DOHH2 (cell line): ENCODE results near the gene ERC2.

Source experiments
- H3F3A ChIP-seq: fragments of 200-600 bp; sonication (generic), shearing (Covaris generic); 2 replicates; pipeline ENCODE4 v1.6.0; 2016; ENCODE audit warnings: antibody characterized with exemption, mild to moderate bottlenecking; ENCODE audit not compliant: control insufficient read depth, insufficient read depth
- H3K27ac ChIP-seq: fragments of 200-600 bp; sonication (generic); 2 replicates; pipeline ENCODE4 v1.5.1; 2014; ENCODE audit warnings: low read depth, mild to moderate bottlenecking, low read length, moderate library complexity
- H3K27me3 ChIP-seq: fragments of 200-600 bp; sonication (generic); 2 replicates; pipeline ENCODE4 v1.6.1; 2014; ENCODE audit warnings: mild to moderate bottlenecking, low read length, mixed read lengths; ENCODE audit not compliant: control insufficient read depth
- H3K36me3 ChIP-seq: fragments of 200-600 bp; sonication (generic); 2 replicates; pipeline ENCODE4 v1.6.1; 2014; ENCODE audit warnings: mild to moderate bottlenecking, low read length, moderate library complexity, mixed read lengths; ENCODE audit not compliant: control insufficient read depth
- H3K4me1 ChIP-seq: fragments of 200-600 bp; sonication (generic); 2 replicates; pipeline ENCODE4 v1.6.1; 2014; ENCODE audit warnings: mild to moderate bottlenecking, low read length, mixed read lengths; ENCODE audit not compliant: control insufficient read depth
- H3K4me2 ChIP-seq: fragments of 200-600 bp; sonication (generic); 2 replicates; pipeline ENCODE4 v1.6.0; 2014; ENCODE audit warnings: mild to moderate bottlenecking, low read length, moderate library complexity
- H3K4me3 ChIP-seq: fragments of 200-600 bp; sonication (generic); 2 replicates; pipeline ENCODE4 v1.5.1; 2014; ENCODE audit warnings: mild to moderate bottlenecking, low read length, mixed read lengths
- H3K79me2 ChIP-seq: fragments of 200-600 bp; sonication (generic); 2 replicates; pipeline ENCODE4 v1.6.1; 2014; ENCODE audit warnings: mild to moderate bottlenecking, low read length, mixed read lengths; ENCODE audit not compliant: control insufficient read depth
- H3K9me2 ChIP-seq: fragments of 200-600 bp; sonication (generic); replicated peaks from 2 replicates; pipeline ENCODE4 v1.6.1; 2014; ENCODE audit warnings: mild to moderate bottlenecking, low read length, mixed read lengths; ENCODE audit not compliant: control insufficient read depth
- H3K9me3 ChIP-seq: fragments of 200-600 bp; sonication (generic); 2 replicates; pipeline ENCODE4 v1.6.1; 2014; ENCODE audit warnings: antibody characterized with exemption, low read length, mixed read lengths; ENCODE audit not compliant: control insufficient read depth, insufficient read depth
- H4K20me1 ChIP-seq: fragments of 200-600 bp; sonication (generic); 2 replicates; pipeline ENCODE4 v1.6.0; 2014; ENCODE audit warnings: low read depth, mild to moderate bottlenecking, antibody characterized with exemption, low read length, moderate library complexity; ENCODE audit not compliant: control insufficient read depth, insufficient read depth
- EZH2phosphoT487 ChIP-seq: fragments of 200-600 bp; sonication (generic); IDR thresholded peaks from 2 replicates; pipeline ENCODE4 v1.6.1; 2017; ENCODE audit warnings: borderline replicate concordance, mild to moderate bottlenecking, antibody characterized with exemption, low read length, moderate library complexity, mixed read lengths
- TF ChIP-seq, protein P1 (sequence below): fragments of 200-600 bp; sonication (generic); IDR thresholded peaks from one replicate; pipeline ENCODE4 v1.5.1; 2014; ENCODE audit warnings: antibody characterized with exemption, mild to moderate bottlenecking, low read depth, low read length; ENCODE audit not compliant: poor library complexity, severe bottlenecking

Gene ERC2

GRCh38 chr3:56316944-56317343 is 151.3 kb downstream of the ERC2 start:
- peaks cover 11% of the 10 kb centered on the region for H3K4me1 ChIP-seq
- TF ChIP-seq, protein P1, sequence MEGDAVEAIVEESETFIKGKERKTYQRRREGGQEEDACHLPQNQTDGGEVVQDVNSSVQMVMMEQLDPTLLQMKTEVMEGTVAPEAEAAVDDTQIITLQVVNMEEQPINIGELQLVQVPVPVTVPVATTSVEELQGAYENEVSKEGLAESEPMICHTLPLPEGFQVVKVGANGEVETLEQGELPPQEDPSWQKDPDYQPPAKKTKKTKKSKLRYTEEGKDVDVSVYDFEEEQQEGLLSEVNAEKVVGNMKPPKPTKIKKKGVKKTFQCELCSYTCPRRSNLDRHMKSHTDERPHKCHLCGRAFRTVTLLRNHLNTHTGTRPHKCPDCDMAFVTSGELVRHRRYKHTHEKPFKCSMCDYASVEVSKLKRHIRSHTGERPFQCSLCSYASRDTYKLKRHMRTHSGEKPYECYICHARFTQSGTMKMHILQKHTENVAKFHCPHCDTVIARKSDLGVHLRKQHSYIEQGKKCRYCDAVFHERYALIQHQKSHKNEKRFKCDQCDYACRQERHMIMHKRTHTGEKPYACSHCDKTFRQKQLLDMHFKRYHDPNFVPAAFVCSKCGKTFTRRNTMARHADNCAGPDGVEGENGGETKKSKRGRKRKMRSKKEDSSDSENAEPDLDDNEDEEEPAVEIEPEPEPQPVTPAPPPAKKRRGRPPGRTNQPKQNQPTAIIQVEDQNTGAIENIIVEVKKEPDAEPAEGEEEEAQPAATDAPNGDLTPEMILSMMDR: no peak
- no peak for TF ChIP-seq EZH2phosphoT487
- no peak overlapping the region for H3K4me3 ChIP-seq
- H3K9me2 ChIP-seq: no peaks in the 10 kb centered on the region
- H3K79me2 ChIP-seq: no peaks in the 10 kb centered on the region
- H3K27ac ChIP-seq: no peak overlapping the region
- H3K4me2 ChIP-seq: no peak overlapping the region
- no peaks in the 10 kb centered on the region for H4K20me1 ChIP-seq
- H3K36me3 ChIP-seq: no peaks in the 10 kb centered on the region
- no peaks in the 10 kb centered on the region for H3F3A ChIP-seq
- H3K27me3 ChIP-seq: 0 out of 2 replicates have a peak, but pooled peaks cover 4% of the 10 kb centered on the region
- no peaks in the 10 kb centered on the region for H3K9me3 ChIP-seq

- H3K36me3 ChIP-seq: no peaks in the 10 kb centered on the region
- 0 out of 2 replicates have a peak, but pooled peaks cover 3% of the 10 kb centered on the region for H3K27me3 ChIP-seq
- no peaks in the 10 kb centered on the region for H3K79me2 ChIP-seq
- H3K4me2 ChIP-seq: no peak overlapping the region
- no peaks in the 10 kb centered on the region for H3K9me3 ChIP-seq
- TF ChIP-seq, protein P1: no peak
- TF ChIP-seq EZH2phosphoT487: no peak
- no peaks in the 10 kb centered on the region for H3K4me1 ChIP-seq
- no peaks in the 10 kb centered on the region for H3F3A ChIP-seq
- no peak overlapping the region for H3K4me3 ChIP-seq
- H3K9me2 ChIP-seq: no peaks in the 10 kb centered on the region
- H3K27ac ChIP-seq: no peak overlapping the region
- no peaks in the 10 kb centered on the region for H4K20me1 ChIP-seq
These were observed 153.4 kb downstream of the ERC2 start for GRCh38 chr3:56314842-56315241.

- TF ChIP-seq, protein P1: no peak
- no peak for TF ChIP-seq EZH2phosphoT487
- Histone ChIP-seq H3K9me3 (no peaks in the 10 kb centered on the region), H3K4me1 (0 out of 2 replicates have a peak, but pooled peaks cover 8% of the 10 kb centered on the region), H3K27me3 (peaks cover 9% of the 10 kb centered on the region), H3F3A (no peaks in the 10 kb centered on the region), H4K20me1 (no peaks in the 10 kb centered on the region), H3K79me2 (no peaks in the 10 kb centered on the region), H3K4me3 (no peak overlapping the region), H3K4me2 (no peak overlapping the region), H3K27ac (no peak overlapping the region), H3K9me2 (no peaks in the 10 kb centered on the region), H3K36me3 (no peaks in the 10 kb centered on the region)
These were observed 158.8 kb downstream of the ERC2 start for GRCh38 chr3:56309465-56309864.

- Histone ChIP-seq H3K9me3 (no peaks in the 10 kb centered on the region), H3K27ac (no peak overlapping the region), H3K36me3 (no peaks in the 10 kb centered on the region), H3K79me2 (no peaks in the 10 kb centered on the region), H3K4me3 (no peak overlapping the region), H3K4me2 (no peak overlapping the region), H3K27me3 (peaks cover 9% of the 10 kb centered on the region), H3K9me2 (no peaks in the 10 kb centered on the region), H4K20me1 (no peaks in the 10 kb centered on the region), H3K4me1 (0 out of 2 replicates have a peak, but pooled peaks cover 8% of the 10 kb centered on the region), H3F3A (no peaks in the 10 kb centered on the region)
- no peak for TF ChIP-seq EZH2phosphoT487
- TF ChIP-seq, protein P1: no peak
These were observed 159.8 kb downstream of the ERC2 start for GRCh38 chr3:56308471-56308870.
